K562 (cell line): ENCODE data around the gene CUX1. TPM values are rescaled to one million over a fixed set of nuclear protein-coding genes. Genes with fewer than 3 reads are reported as not detected.

Source experiments
- ADNP ChIP-seq: fragments of 200-800 bp; sonication (Bioruptor generic); IDR thresholded peaks from 2 replicates; pipeline ENCODE4 v1.6.1; 2016; ENCODE audit warnings: missing genetic modification characterization, missing compliant biosample characterization
- CBFA2T3 ChIP-seq: fragments of 450-650 bp; IDR thresholded peaks from 2 replicates; pipeline ENCODE4 v1.6.1; 2017
- CBFB ChIP-seq: sonication (generic); formaldehyde crosslinking; IDR thresholded peaks from 2 replicates; pipeline ENCODE4 v1.4.0; 2020; ENCODE audit warnings: mild to moderate bottlenecking, missing genetic modification reagents
- CHD7 ChIP-seq: fragments of 200-600 bp; sonication (generic); IDR thresholded peaks from one replicate; pipeline ENCODE4 v1.6.1; 2012; ENCODE audit warnings: mild to moderate bottlenecking, low read depth, low read length, inconsistent platforms
- HBP1 ChIP-seq: fragments of 450-650 bp; formaldehyde crosslinking; IDR thresholded peaks from 2 replicates; pipeline ENCODE4 v1.4.0; 2022; ENCODE audit warnings: missing genetic modification characterization
- IRF2 ChIP-seq: sonication (generic); formaldehyde crosslinking; IDR thresholded peaks from 2 replicates; pipeline ENCODE4 v1.8.1; 2022; ENCODE audit warnings: mild to moderate bottlenecking, missing genetic modification reagents
- NFE2L1 ChIP-seq: fragments of 450-650 bp; IDR thresholded peaks from 2 replicates; pipeline ENCODE4 v1.6.1; 2016; ENCODE audit warnings: missing genetic modification characterization, low read depth, mild to moderate bottlenecking, missing compliant biosample characterization, moderate library complexity, borderline replicate concordance
- NRF1 ChIP-seq, 2 experiments: fragments of 450-650 bp; IDR thresholded peaks in 1 of 2; conservative IDR thresholded peaks in 1 of 2; 2 replicates each; pipeline ENCODE4 v1.6.1; 2014; ENCODE audit warnings: mild to moderate bottlenecking in 2 of 2
- PREB ChIP-seq: sonication (generic); formaldehyde crosslinking; IDR thresholded peaks from 2 replicates; pipeline ENCODE4 v1.8.1; 2023; ENCODE audit warnings: mild to moderate bottlenecking, missing genetic modification reagents
- TARDBP ChIP-seq: fragments of 450-650 bp; IDR thresholded peaks from 2 replicates; pipeline ENCODE4 v1.6.1; 2016
- ZNF184 ChIP-seq: sonication (generic); formaldehyde crosslinking; IDR thresholded peaks from 2 replicates; pipeline ENCODE4 v1.5.0; 2020; ENCODE audit warnings: missing genetic modification reagents
- ZNF551 ChIP-seq: fragments of 250-450 bp; sonication (Bioruptor Pico); IDR thresholded peaks from 2 replicates; pipeline ENCODE4 v1.5.0; 2021; ENCODE audit warnings: mild to moderate bottlenecking, moderate library complexity
- polyA plus RNA-seq, 8 experiments: library from polyadenylated mRNA; depleted of rRNA in 4 of 8; stranded (reverse) in 5 of 8; unstranded in 3 of 8; fragments of >200 nt; fragmentation: Nextera tagmentation in 2 of 8; fragmentation: Illumina TruSeq in 1 of 8; extraction: Ambion mirVana in 2 of 8; extraction: Trizol in 1 of 8; gene quantifications; 2 replicates each; pipeline versions ENCODE4 v1.2.1 to v1.2.3, GENCODE V29; 2011 to 2014; ENCODE audit warnings: inconsistent platforms in 1 of 8, missing spikeins in 1 of 8
- total RNA-seq, 7 experiments: library from RNA; depleted of rRNA in 6 of 7; stranded (reverse); fragments of >200 nt in 6 of 7; fragmentation: Illumina TruSeq in 2 of 7; extraction: Trizol in 2 of 7; gene quantifications; 2 replicates each; pipeline versions ENCODE4 v1.2.1 to v1.2.3, GENCODE V29; 2011 to 2021; ENCODE audit warnings: low replicate concordance in 1 of 7

CUX1 gene
- total and polyA plus RNA-seq, 9 of the 15 experiments (the other 6 are each of a cell fraction or from before 2014, with no cell fraction given), result 3.6 to 55.3 (median 25.2) TPM

- TF ChIP-seq CBFB (CRISPR knock-in tag), result 0 out of 2 replicates have a peak, but pooled peaks have one; percentile 16
- no peak for TF ChIP-seq ZNF551 (CRISPR knock-in tag)
- TF ChIP-seq ZNF184 (CRISPR knock-in tag), result no peak
- no peak for TF ChIP-seq ADNP (tag)
- TF ChIP-seq NRF1 (conservative IDR thresholded peaks at IDR 0.05 in 1 of 2, IDR thresholded peaks at IDR 0.05 in 1 of 2), result peak; percentile 28 to 57; a peak in 3 of 4 replicates
- TF ChIP-seq NFE2L1 (tag), result no peak
- TF ChIP-seq CBFA2T3, result peak; percentile 58
- TF ChIP-seq HBP1 (CRISPR knock-in tag), result 0 out of 2 replicates have a peak, but pooled peaks have one; percentile 34
- TF ChIP-seq CHD7, result no peak
- TF ChIP-seq PREB (CRISPR knock-in tag), result peak; percentile 93; the same call in 1 of the 2 replicates
- TF ChIP-seq IRF2, result no peak
- TF ChIP-seq TARDBP, result no peak; the same call in 1 of the 2 replicates
Observed at GRCh38 chr7:101882595-101883564, 65.5 kb downstream of the CUX1 start (continued).
